DOHH2 (cell line): Measurements from ENCODE around the gene REG1B.

Experiments
- H3F3A ChIP-seq: fragments of 200-600 bp; sonication (generic), shearing (Covaris generic); 2 replicates; pipeline ENCODE4 v1.6.0; 2016; ENCODE audit warnings: antibody characterized with exemption, mild to moderate bottlenecking; ENCODE audit not compliant: control insufficient read depth, insufficient read depth
- H3K27ac ChIP-seq: fragments of 200-600 bp; sonication (generic); 2 replicates; pipeline ENCODE4 v1.5.1; 2014; ENCODE audit warnings: low read depth, mild to moderate bottlenecking, low read length, moderate library complexity
- H3K27me3 ChIP-seq: fragments of 200-600 bp; sonication (generic); 2 replicates; pipeline ENCODE4 v1.6.1; 2014; ENCODE audit warnings: mild to moderate bottlenecking, low read length, mixed read lengths; ENCODE audit not compliant: control insufficient read depth
- H3K36me3 ChIP-seq: fragments of 200-600 bp; sonication (generic); 2 replicates; pipeline ENCODE4 v1.6.1; 2014; ENCODE audit warnings: mild to moderate bottlenecking, low read length, moderate library complexity, mixed read lengths; ENCODE audit not compliant: control insufficient read depth
- H3K4me1 ChIP-seq: fragments of 200-600 bp; sonication (generic); 2 replicates; pipeline ENCODE4 v1.6.1; 2014; ENCODE audit warnings: mild to moderate bottlenecking, low read length, mixed read lengths; ENCODE audit not compliant: control insufficient read depth
- H3K4me2 ChIP-seq: fragments of 200-600 bp; sonication (generic); 2 replicates; pipeline ENCODE4 v1.6.0; 2014; ENCODE audit warnings: mild to moderate bottlenecking, low read length, moderate library complexity
- H3K4me3 ChIP-seq: fragments of 200-600 bp; sonication (generic); 2 replicates; pipeline ENCODE4 v1.5.1; 2014; ENCODE audit warnings: mild to moderate bottlenecking, low read length, mixed read lengths
- H3K79me2 ChIP-seq: fragments of 200-600 bp; sonication (generic); 2 replicates; pipeline ENCODE4 v1.6.1; 2014; ENCODE audit warnings: mild to moderate bottlenecking, low read length, mixed read lengths; ENCODE audit not compliant: control insufficient read depth
- H3K9me2 ChIP-seq: fragments of 200-600 bp; sonication (generic); replicated peaks from 2 replicates; pipeline ENCODE4 v1.6.1; 2014; ENCODE audit warnings: mild to moderate bottlenecking, low read length, mixed read lengths; ENCODE audit not compliant: control insufficient read depth
- H3K9me3 ChIP-seq: fragments of 200-600 bp; sonication (generic); 2 replicates; pipeline ENCODE4 v1.6.1; 2014; ENCODE audit warnings: antibody characterized with exemption, low read length, mixed read lengths; ENCODE audit not compliant: control insufficient read depth, insufficient read depth
- H4K20me1 ChIP-seq: fragments of 200-600 bp; sonication (generic); 2 replicates; pipeline ENCODE4 v1.6.0; 2014; ENCODE audit warnings: low read depth, mild to moderate bottlenecking, antibody characterized with exemption, low read length, moderate library complexity; ENCODE audit not compliant: control insufficient read depth, insufficient read depth
- CTCF ChIP-seq: fragments of 200-600 bp; sonication (generic); IDR thresholded peaks from one replicate; pipeline ENCODE4 v1.5.1; 2014; ENCODE audit warnings: antibody characterized with exemption, mild to moderate bottlenecking, low read depth, low read length; ENCODE audit not compliant: poor library complexity, severe bottlenecking
- EZH2phosphoT487 ChIP-seq: fragments of 200-600 bp; sonication (generic); IDR thresholded peaks from 2 replicates; pipeline ENCODE4 v1.6.1; 2017; ENCODE audit warnings: borderline replicate concordance, mild to moderate bottlenecking, antibody characterized with exemption, low read length, moderate library complexity, mixed read lengths

REG1B gene

GRCh38 chr2:79103214-79103613 is 15.4 kb upstream of the REG1B start:
- no peak for TF ChIP-seq CTCF
- H3K79me2 ChIP-seq: no peaks in the 10 kb centered on the region
- H3K36me3 ChIP-seq: no peaks in the 10 kb centered on the region
- H3K27ac ChIP-seq: no peak overlapping the region
- no peaks in the 10 kb centered on the region for H3F3A ChIP-seq
- H3K27me3 ChIP-seq: no peaks in the 10 kb centered on the region
- H3K4me2 ChIP-seq: no peak overlapping the region
- H3K4me1 ChIP-seq: no peaks in the 10 kb centered on the region
- H3K4me3 ChIP-seq: no peak overlapping the region
- H3K9me3 ChIP-seq: no peaks in the 10 kb centered on the region
- H3K9me2 ChIP-seq: no peaks in the 10 kb centered on the region
- no peaks in the 10 kb centered on the region for H4K20me1 ChIP-seq

- Histone ChIP-seq H4K20me1 (no peaks in the 10 kb centered on the region), H3K9me2 (no peaks in the 10 kb centered on the region), H3K27ac (no peak overlapping the region), H3K4me3 (no peak overlapping the region), H3K9me3 (no peaks in the 10 kb centered on the region), H3K36me3 (no peaks in the 10 kb centered on the region), H3K4me2 (no peak overlapping the region), H3K27me3 (no peaks in the 10 kb centered on the region), H3K79me2 (no peaks in the 10 kb centered on the region), H3F3A (no peaks in the 10 kb centered on the region), H3K4me1 (no peaks in the 10 kb centered on the region)
- TF ChIP-seq EZH2phosphoT487: no peak
Observed at GRCh38 chr2:79101024-79101423, 13.2 kb upstream of the REG1B start.

GRCh38 chr2:79100285-79100684 is 12.5 kb upstream of the REG1B start:
- H3K36me3 ChIP-seq: no peaks in the 10 kb centered on the region
- H4K20me1 ChIP-seq: no peaks in the 10 kb centered on the region
- no peak overlapping the region for H3K4me3 ChIP-seq
- H3K9me3 ChIP-seq: no peaks in the 10 kb centered on the region
- H3F3A ChIP-seq: no peaks in the 10 kb centered on the region
- H3K27me3 ChIP-seq: no peaks in the 10 kb centered on the region
- TF ChIP-seq CTCF (no peak), EZH2phosphoT487 (no peak)
- no peaks in the 10 kb centered on the region for H3K9me2 ChIP-seq
- no peak overlapping the region for H3K27ac ChIP-seq
- H3K79me2 ChIP-seq: no peaks in the 10 kb centered on the region
- H3K4me1 ChIP-seq: no peaks in the 10 kb centered on the region
- no peak overlapping the region for H3K4me2 ChIP-seq

GRCh38 chr2:79099140-79099686 is 11.4 kb upstream of the REG1B start:
- Histone ChIP-seq H3K79me2 (no peaks in the 10 kb centered on the region), H3K4me1 (no peaks in the 10 kb centered on the region), H3K4me2 (no peak overlapping the region), H3F3A (no peaks in the 10 kb centered on the region), H3K27ac (no peak overlapping the region), H3K9me2 (no peaks in the 10 kb centered on the region), H3K4me3 (no peak overlapping the region), H3K9me3 (no peaks in the 10 kb centered on the region), H3K27me3 (no peaks in the 10 kb centered on the region), H3K36me3 (no peaks in the 10 kb centered on the region), H4K20me1 (no peaks in the 10 kb centered on the region)
- TF ChIP-seq EZH2phosphoT487 (no peak), CTCF (no peak)
